ENCODE measurements around the gene HHLA2. TPM values are rescaled to one million over a fixed set of nuclear protein-coding genes. Genes with fewer than 3 reads are reported as not detected.
A peak's percentile ranks its signal among the peaks of the same experiment; 100 is the strongest.
"Not testable (repeated sequence)": the region's sequence is repeated elsewhere in the genome, so short reads cannot be mapped to it uniquely, and the experiment has no call there.

Gene HHLA2
- not detected in 2 replicates for total RNA-seq (2014; rRNA removed)
- polyA plus RNA-seq (2012), result not detected

DNA sequence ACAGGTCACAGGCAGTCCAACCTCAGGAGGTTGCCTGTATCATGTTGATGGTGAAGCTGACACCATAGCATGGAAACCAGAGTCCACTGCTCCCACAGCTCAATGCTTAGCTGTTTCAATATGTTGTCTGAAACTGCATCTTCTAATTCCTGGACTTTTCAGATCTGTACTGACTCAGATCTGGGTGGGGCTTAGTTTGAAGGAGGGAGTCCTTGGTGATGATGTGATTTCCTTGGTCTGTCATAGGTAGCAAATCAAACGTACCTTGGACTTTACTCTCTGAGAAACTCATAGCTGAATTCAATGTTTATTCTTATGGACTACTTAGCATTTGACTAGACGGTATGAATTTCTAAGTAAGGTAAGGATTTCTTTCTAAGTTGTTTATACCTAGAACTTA, at the start of gene HHLA2:
HHLA2 (plus strand) TSS at position 310 of the 400 bp plus-strand sequence. CDS start 55,266 bp downstream, outside the sequence.
- no peak for DNase-seq (ENCODE audit: low read depth)

GRCh38 chr3:108250626-108251025, 45.7 kb upstream of the HHLA2 start:
- peak; percentile 17 for DNase-seq (ENCODE audit: low read depth)

GRCh38 chr3:108251265-108251664, 45.1 kb upstream of the HHLA2 start:
- DNase-seq (ENCODE audit: low read depth), result no peak

GRCh38 chr3:108251844-108252243, 44.5 kb upstream of the HHLA2 start:
- no peak for DNase-seq (ENCODE audit: low read depth)

GRCh38 chr3:108255131-108255530, 41.2 kb upstream of the HHLA2 start:
- no peak for DNase-seq (ENCODE audit: low read depth)

DNA sequence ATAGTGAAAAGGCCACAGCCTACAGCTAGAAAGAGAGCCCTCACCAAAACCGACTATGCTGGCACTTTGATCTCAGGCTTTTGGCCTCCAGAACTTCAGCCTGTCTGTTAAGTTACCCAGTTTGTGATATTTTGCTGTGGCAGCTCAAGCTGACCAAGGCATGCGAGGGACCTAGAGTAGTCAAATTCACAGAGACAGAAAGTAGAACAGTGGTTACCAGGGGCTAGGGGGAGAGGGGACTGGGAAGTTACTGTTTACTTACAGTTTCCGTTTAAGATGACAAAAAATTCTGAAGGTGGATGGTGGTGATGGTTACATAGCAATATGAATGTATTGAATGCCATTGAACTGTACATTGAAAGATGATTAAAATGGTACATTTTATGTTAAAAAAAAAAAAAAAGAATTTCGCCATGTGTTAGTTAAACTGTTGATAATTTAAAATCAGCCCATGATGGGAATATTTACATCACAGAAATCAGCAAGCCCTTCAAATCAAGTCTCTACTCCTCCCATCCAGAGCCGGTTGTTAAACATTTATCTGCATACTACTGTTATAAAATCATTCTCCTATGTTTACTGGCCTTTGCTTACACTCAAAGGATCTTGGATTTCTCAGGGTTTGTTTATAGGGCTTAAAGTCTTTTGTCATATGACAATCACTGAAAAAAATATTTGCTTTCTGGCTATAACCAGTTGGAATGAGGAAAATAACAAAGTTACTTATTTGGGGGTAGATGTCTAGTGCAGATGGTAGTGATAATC, 31.6 kb upstream of the HHLA2 start:
- DNase-seq (ENCODE audit: low read depth), result not testable (repeated sequence)

GRCh38 chr3:108268235-108268634, 28.1 kb upstream of the HHLA2 start:
- DNase-seq (ENCODE audit: low read depth), result not testable (repeated sequence)

DNA sequence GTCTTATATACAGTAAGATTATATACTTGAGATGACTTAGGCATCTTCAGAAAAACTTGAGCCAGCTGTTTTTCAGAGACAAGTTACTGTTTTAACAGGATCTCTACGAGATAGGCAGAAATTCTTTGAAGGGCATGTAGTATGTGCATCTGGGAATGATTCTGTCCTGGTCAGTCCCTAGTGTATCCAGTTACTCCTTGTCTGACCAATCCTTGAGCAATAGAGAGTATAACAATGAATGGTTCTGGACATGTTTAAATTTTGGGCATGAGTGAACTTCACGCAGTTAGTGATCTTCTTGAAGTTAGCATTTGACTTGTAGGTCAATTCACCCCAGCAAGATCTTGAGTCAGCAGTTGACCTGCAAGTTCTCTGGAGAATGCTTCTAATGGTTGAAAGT, 24.7 kb upstream of the HHLA2 start:
- DNase-seq (ENCODE audit: low read depth), result no peak

GRCh38 chr3:108279066-108279465, 17.3 kb upstream of the HHLA2 start:
- DNase-seq (ENCODE audit: low read depth), result not testable (repeated sequence)

- no peak for DNase-seq (ENCODE audit: low read depth)
These were observed 15.9 kb upstream of the HHLA2 start for GRCh38 chr3:108280476-108280875.

DNA sequence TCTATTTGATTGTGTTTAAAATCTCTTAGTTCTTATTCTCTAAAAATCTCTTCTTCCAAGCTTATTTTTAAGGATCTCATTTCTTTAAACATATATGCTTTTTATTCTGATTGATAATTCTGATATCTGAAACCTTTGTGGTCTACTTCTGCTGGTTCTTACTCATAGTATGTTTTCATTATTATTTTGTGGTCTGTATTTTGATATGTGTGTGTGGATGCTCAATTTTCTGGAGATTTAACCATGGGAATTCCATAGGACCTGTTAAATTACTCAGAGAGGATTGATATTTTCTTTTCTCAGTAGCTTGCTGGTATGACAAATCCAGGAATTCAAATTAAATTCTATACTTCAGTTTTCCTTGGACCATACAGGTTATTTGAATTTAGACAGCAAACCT, 14.7 kb upstream of the HHLA2 start:
- DNase-seq (ENCODE audit: low read depth), result no peak

GRCh38 chr3:108283006-108283405, 13.3 kb upstream of the HHLA2 start:
- DNase-seq (ENCODE audit: low read depth), result no peak

- DNase-seq (ENCODE audit: low read depth), result no peak
These were observed 12.4 kb upstream of the HHLA2 start for GRCh38 chr3:108283989-108284388.

- no peak for DNase-seq (ENCODE audit: low read depth)
These were observed 11.2 kb upstream of the HHLA2 start for GRCh38 chr3:108285176-108285575.

DNA sequence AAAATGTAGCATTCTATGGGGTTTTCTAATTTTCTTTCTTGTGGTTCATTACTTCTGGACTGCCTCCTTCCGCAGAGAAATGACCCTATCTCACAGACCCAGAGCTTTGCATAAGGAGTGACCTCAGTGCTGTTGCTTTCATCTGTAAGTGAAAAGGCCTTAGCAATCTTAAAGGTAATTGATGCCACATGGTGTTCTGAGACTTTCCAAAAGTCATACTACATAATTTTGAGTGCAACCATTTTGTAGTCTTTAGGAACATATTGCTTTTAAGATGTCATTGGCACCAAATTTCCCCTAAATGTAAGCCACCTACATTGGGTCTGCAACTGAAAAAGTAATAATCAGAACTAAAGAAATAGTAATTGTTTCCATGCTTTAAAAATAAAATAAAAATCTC, 9.2 kb upstream of the HHLA2 start:
- DNase-seq (ENCODE audit: low read depth), result no peak

DNA sequence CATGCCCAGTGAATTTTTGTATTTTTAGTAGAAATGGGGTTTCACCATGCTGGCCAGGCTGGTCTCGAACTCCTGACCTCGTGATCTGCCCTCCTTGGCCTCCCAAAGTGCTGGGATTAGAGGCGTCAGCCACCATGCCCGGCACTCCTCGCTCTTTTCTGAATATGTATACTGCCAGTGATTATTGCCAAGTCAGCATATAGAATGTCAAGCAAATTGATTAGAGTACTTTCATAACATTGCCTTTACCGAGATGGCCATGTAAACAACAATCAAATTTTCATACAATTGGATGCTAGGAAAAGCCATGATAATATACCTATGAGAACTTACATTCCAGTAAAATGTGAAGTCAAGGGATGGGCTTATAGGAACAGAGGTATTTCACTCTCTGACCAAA, 8.2 kb upstream of the HHLA2 start:
- DNase-seq (ENCODE audit: low read depth), result not testable (repeated sequence)

DNA sequence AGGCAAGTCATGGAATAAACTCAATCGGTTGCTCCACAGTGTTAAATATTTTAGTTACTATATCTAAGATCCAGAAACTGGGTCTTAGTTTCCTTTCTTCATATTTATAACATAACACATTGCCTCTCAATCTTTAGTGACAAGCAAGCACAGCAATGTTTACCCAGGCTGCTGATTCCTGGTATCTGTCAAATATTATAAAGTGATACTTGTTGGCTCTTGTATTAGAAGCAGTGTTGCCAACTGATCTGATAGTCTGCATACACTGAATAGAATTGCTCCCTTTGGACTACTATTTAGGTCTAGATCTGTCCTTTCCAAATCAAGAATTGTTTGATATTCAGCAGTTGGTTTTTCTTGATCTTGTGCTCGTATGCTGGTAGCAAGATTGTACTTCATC, 7.2 kb upstream of the HHLA2 start:
- DNase-seq (ENCODE audit: low read depth), result no peak

- DNase-seq (ENCODE audit: low read depth), result no peak
These were observed 3.9 kb upstream of the HHLA2 start for GRCh38 chr3:108292450-108292849.

GRCh38 chr3:108292905-108293328, 3.4 kb upstream of the HHLA2 start:
- no peak for DNase-seq (ENCODE audit: low read depth)

- DNase-seq (ENCODE audit: low read depth), result no peak
These were observed 2.5 kb upstream of the HHLA2 start for GRCh38 chr3:108293858-108294257.

GRCh38 chr3:108295421-108296175, 750 bp upstream of the HHLA2 start:
- DNase-seq (ENCODE audit: low read depth), result no peak

- no peak for DNase-seq (ENCODE audit: low read depth)
These were observed 1.3 kb downstream of the HHLA2 start for GRCh38 chr3:108297647-108298046.

- DNase-seq (ENCODE audit: low read depth), result no peak
These were observed 1.7 kb downstream of the HHLA2 start for GRCh38 chr3:108298056-108298455.

Data from LHCN-M2 (cell line).